HepG2 (cell line): Measurements from ENCODE around the gene PEX11A. TPM values are rescaled to one million over a fixed set of nuclear protein-coding genes. Genes with fewer than 3 reads are reported as not detected.

Source experiments
- ATAC-seq: fragments of 200-7000 bp; cut with Tn5 transposase; 3 replicates; pipeline ENCODE4 v1.9.1; 2020; ENCODE audit warnings: mild to moderate bottlenecking, moderate library complexity
- BruUV-seq: library from RNA; stranded (reverse); fragments of 400-500 nt; replicated peaks from 2 replicates; lab custom pipeline; 2021; lab: Mats Ljungman, UMichigan
- CTCF ChIA-PET: fragments of 300-600 bp; formaldehyde crosslinking; extraction: SDS; loops from one replicate; lab custom pipeline; 2021; ENCODE audit warnings: low total read pairs, inconsistent platforms, low intra/inter-chr PET ratio; lab: Yijun Ruan, JAX
- POLR2A ChIA-PET: fragments of 350-600 bp; sonication (Branson Sonifier 250); formaldehyde crosslinking; loops from one replicate; lab custom pipeline; 2020; ENCODE audit warnings: antibody characterized with exemption, inconsistent platforms; lab: Yijun Ruan, JAX
- DNase-seq: peaks from one replicate; pipeline ENCODE4 v3.0.0-alpha.2; 2015; ENCODE audit warnings: low spot score
- FAIRE-seq: peaks from 3 replicates; lab custom pipeline; 2011; peaks lifted over from hg19 to GRCh38; lab: Jason Lieb, UNC
- H2AFZ ChIP-seq: one replicate; pipeline ENCODE4 v1.6.1; 2011; ENCODE audit warnings: low read length, inconsistent platforms
- H3K27ac ChIP-seq: fragments of 300-600 bp; 3 replicates; pipeline ENCODE4 v1.8.0; 2011; ENCODE audit warnings: mixed run types, mild to moderate bottlenecking, mixed read lengths, low read length, inconsistent platforms; ENCODE audit not compliant: insufficient read depth; ENCODE audit errors: extremely low read length
- H3K27me3 ChIP-seq, 2 experiments: fragments of 200-600 bp in 1 of 2; 2 replicates in 1 of 2; 3 replicates in 1 of 2; pipeline versions ENCODE4 v1.6.0 to v1.8.0; 2011; ENCODE audit warnings: low read length in 2 of 2, mild to moderate bottlenecking in 2 of 2, moderate library complexity in 2 of 2, inconsistent platforms in 1 of 2; ENCODE audit not compliant: insufficient read depth in 2 of 2, control insufficient read depth in 1 of 2
- H3K36me3 ChIP-seq, 2 experiments: fragments of 200-600 bp in 1 of 2; replicated peaks in 1 of 2; 2 replicates in 1 of 2; 3 replicates in 1 of 2; pipeline versions ENCODE4 v1.5.1 to v1.8.0; 2011; ENCODE audit warnings: low read length in 2 of 2, inconsistent platforms in 1 of 2; ENCODE audit not compliant: insufficient read depth in 2 of 2, control insufficient read depth in 1 of 2
- H3K4me1 ChIP-seq: 2 replicates; pipeline ENCODE4 v1.5.1; 2012; ENCODE audit warnings: low read length, inconsistent platforms; ENCODE audit not compliant: insufficient read depth
- H3K4me2 ChIP-seq: 2 replicates; pipeline ENCODE4 v1.6.0; 2011; ENCODE audit warnings: low read depth, low read length, inconsistent platforms
- H3K4me3 ChIP-seq, 3 experiments: fragments of 200-600 bp in 1 of 3; sonication (generic), shearing (Covaris generic) in 1 of 3; replicated peaks in 1 of 3; 2 replicates each; pipeline ENCODE4 v1.5.1; 2011 to 2016; ENCODE audit warnings: low read length in 3 of 3, inconsistent platforms in 2 of 3, low read depth in 2 of 3, mild to moderate bottlenecking in 2 of 3, control low read depth in 1 of 3, mixed read lengths in 1 of 3; ENCODE audit not compliant: insufficient read depth in 1 of 3
- H3K79me2 ChIP-seq: one replicate; pipeline ENCODE4 v1.6.1; 2011; ENCODE audit warnings: low read length, inconsistent platforms; ENCODE audit not compliant: insufficient read depth
- H3K9ac ChIP-seq: 2 replicates; pipeline ENCODE4 v1.6.0; 2011; ENCODE audit warnings: mild to moderate bottlenecking, low read depth, low read length, inconsistent platforms; ENCODE audit not compliant: insufficient read depth
- H3K9me3 ChIP-seq: 2 replicates; pipeline ENCODE4 v1.5.1; 2012; ENCODE audit warnings: mild to moderate bottlenecking, low read length
- H4K20me1 ChIP-seq: 2 replicates; pipeline ENCODE4 v1.6.0; 2011; ENCODE audit warnings: inconsistent platforms, mild to moderate bottlenecking, low read length, moderate library complexity; ENCODE audit not compliant: insufficient read depth
- AFF4 ChIP-seq: sonication (generic); formaldehyde crosslinking; IDR thresholded peaks from 2 replicates; pipeline ENCODE4 v1.4.0; 2020; ENCODE audit warnings: missing genetic modification reagents
- KMT2A ChIP-seq: sonication (generic); formaldehyde crosslinking; IDR thresholded peaks from 2 replicates; pipeline ENCODE4 v1.4.0; 2020; ENCODE audit warnings: missing genetic modification reagents
- NFIB ChIP-seq: sonication (generic); formaldehyde crosslinking; IDR thresholded peaks from 2 replicates; pipeline ENCODE4 v1.9.0; 2021; ENCODE audit warnings: missing genetic modification reagents, mild to moderate bottlenecking, borderline replicate concordance
- RARG ChIP-seq: sonication (generic); formaldehyde crosslinking; IDR thresholded peaks from 2 replicates; pipeline ENCODE4 v1.4.0; 2020; ENCODE audit warnings: low read depth, mild to moderate bottlenecking, missing genetic modification reagents
- SIN3A ChIP-seq: IDR thresholded peaks from 2 replicates; pipeline ENCODE4 v1.6.1; 2011; ENCODE audit warnings: low read depth, mild to moderate bottlenecking, control low read depth, low read length, borderline replicate concordance
- STAT5B ChIP-seq: sonication (generic); formaldehyde crosslinking; IDR thresholded peaks from 2 replicates; pipeline ENCODE4 v1.4.0; 2020; ENCODE audit warnings: missing genetic modification reagents
- TCF12 ChIP-seq, 2 experiments: fragments of 450-650 bp in 1 of 2; sonication (generic) in 1 of 2; formaldehyde crosslinking in 1 of 2; IDR thresholded peaks; 2 replicates each; pipeline versions ENCODE4 v1.6.1 to v1.8.0; 2017 to 2022; ENCODE audit warnings: antibody characterized with exemption in 1 of 2, mild to moderate bottlenecking in 1 of 2, missing genetic modification reagents in 1 of 2, moderate library complexity in 1 of 2
- THAP8 ChIP-seq: sonication (generic); formaldehyde crosslinking; IDR thresholded peaks from 2 replicates; pipeline ENCODE4 v1.5.1; 2020; ENCODE audit warnings: missing genetic modification reagents, mild to moderate bottlenecking, borderline replicate concordance
- ZBTB4 ChIP-seq: sonication (generic); formaldehyde crosslinking; IDR thresholded peaks from 2 replicates; pipeline ENCODE4 v1.4.0; 2020; ENCODE audit warnings: missing genetic modification reagents, mild to moderate bottlenecking, borderline replicate concordance
- ZKSCAN5 ChIP-seq: sonication (generic); formaldehyde crosslinking; IDR thresholded peaks from 2 replicates; pipeline ENCODE4 v1.5.1; 2020; ENCODE audit warnings: mild to moderate bottlenecking, missing genetic modification reagents
- ZNF562 ChIP-seq: sonication (generic); formaldehyde crosslinking; IDR thresholded peaks from 2 replicates; pipeline ENCODE4 v1.8.0; 2022; ENCODE audit warnings: missing genetic modification reagents, borderline replicate concordance
- ZNF639 ChIP-seq: conservative IDR thresholded peaks from 2 replicates; pipeline ENCODE4 v1.6.1; 2018; ENCODE audit warnings: missing genetic modification reagents
- ZNF761 ChIP-seq: sonication (generic); formaldehyde crosslinking; conservative IDR thresholded peaks from 2 replicates; pipeline ENCODE4 v1.4.0; 2020; ENCODE audit warnings: mild to moderate bottlenecking, missing genetic modification reagents
- WGBS: methylation state at CpG from one replicate; pipeline ENCODE4 v1.1.6; 2017; ENCODE audit warnings: low lambda C conversion rate; 5-methylcytosine and 5-hydroxymethylcytosine counted together
- in situ Hi-C: cut with HindIII; loops from 2 replicates; pipeline ENCODE4 v1.10.0; 2017; ENCODE audit warnings: low pct_unique_long_range_greater_than_20kb; ENCODE audit not compliant: extremely low pct_ligation_motif_present
- intact Hi-C: fragments of 100-400 bp; cut with micrococcal nuclease; formaldehyde crosslinking; loops from one replicate; pipeline ENCODE4 v1.10.0; 2022; ENCODE audit not compliant: unreplicated experiment
- polyA plus RNA-seq, 8 experiments: library from polyadenylated mRNA; depleted of rRNA in 3 of 8; stranded (reverse) in 7 of 8; unstranded in 1 of 8; fragments of >200 nt; fragmentation: Illumina TruSeq in 4 of 8; extraction: Trizol in 4 of 8; gene quantifications; 2 replicates each; pipeline versions ENCODE4 v1.2.1 to v1.2.3, GENCODE V29; 2011 to 2016; ENCODE audit warnings: low read depth in 4 of 8, missing spikeins in 1 of 8, mixed read lengths in 1 of 8; ENCODE audit not compliant: insufficient read depth in 1 of 8
- total RNA-seq, 5 experiments: library from RNA; depleted of rRNA; stranded (reverse); fragments of >200 nt; fragmentation: Illumina TruSeq; extraction: Trizol; gene quantifications; 2 replicates each; pipeline ENCODE4 v1.2.3, GENCODE V29; 2016; ENCODE audit warnings: low read depth in 1 of 5

Gene PEX11A
- total and polyA plus RNA-seq, 2 of the 13 experiments (the other 11 are each of a cell fraction or from before 2014, with no cell fraction given) = 9.9 to 15.1 TPM

GRCh38 chr15:89681146-89681545, 9.4 kb downstream of the PEX11A start (continued):
- no peak for TF ChIP-seq AFF4 (CRISPR knock-in tag)

- Histone ChIP-seq H4K20me1 (no peaks in the 10 kb centered on the region), H3K79me2 (no peaks in the 10 kb centered on the region), H3K9me3 (no peaks in the 10 kb centered on the region), H2AFZ (no peak overlapping the region), H3K27me3 (no peaks in the 10 kb centered on the region), H3K9ac (no peak overlapping the region), H3K4me2 (peak overlapping the region; percentile 46), H3K4me3 (peak overlapping the region in 1 of 3 experiments; percentile 4; a peak in 1 of 6 replicates), H3K4me1 (peaks cover 42% of the 10 kb centered on the region), H3K27ac (peak overlapping the region; percentile 85), H3K36me3 (no peaks in the 10 kb centered on the region)
- ChIA-PET POLR2A (interaction anchor here (0.9 kb wide), 2 partner anchors 33 to 322 kb away, joined by 3 to 5 read pairs; no protein-coding TSS in a partner anchor), CTCF (no interaction called here)
- peak; percentile 80 for DNase-seq
- peak; percentile 98 for FAIRE-seq
- intact Hi-C loops = no loop called here
- in situ Hi-C loops = no loop called here
- no TSS peak for BruUV-seq
- ATAC-seq = peak; percentile 95
- 1% methylated on average over 5 of the region's 5 CpGs for WGBS
- TF ChIP-seq ZNF761 (CRISPR knock-in tag) = peak; percentile 93
- TF ChIP-seq ZNF639 (CRISPR knock-in tag) = no peak
- no peak for TF ChIP-seq ZNF562 (CRISPR knock-in tag)
- peak; percentile 45; the same call in 1 of the 2 replicates for TF ChIP-seq KMT2A (CRISPR knock-in tag)
- TF ChIP-seq STAT5B = no peak
- TF ChIP-seq THAP8 (CRISPR knock-in tag) = no peak
- TF ChIP-seq SIN3A = no peak
- TF ChIP-seq RARG = no peak
- TF ChIP-seq ZKSCAN5 (CRISPR knock-in tag) = no peak
- no peak for TF ChIP-seq ZBTB4
- no peak for TF ChIP-seq NFIB (CRISPR knock-in tag)
- no peak for TF ChIP-seq TCF12 (IDR thresholded peaks at IDR 0.05)
- TF ChIP-seq TCF12 (CRISPR knock-in tag; IDR thresholded peaks at IDR 0.05) = no peak
These were observed 10.2 kb downstream of the PEX11A start for GRCh38 chr15:89680282-89680873.
